Measurements from ENCODE around the gene CACNA1H.
"Not testable (repeated sequence)": the region's sequence is repeated elsewhere in the genome, so short reads cannot be mapped to it uniquely, and the experiment has no call there.

Gene CACNA1H

DNA sequence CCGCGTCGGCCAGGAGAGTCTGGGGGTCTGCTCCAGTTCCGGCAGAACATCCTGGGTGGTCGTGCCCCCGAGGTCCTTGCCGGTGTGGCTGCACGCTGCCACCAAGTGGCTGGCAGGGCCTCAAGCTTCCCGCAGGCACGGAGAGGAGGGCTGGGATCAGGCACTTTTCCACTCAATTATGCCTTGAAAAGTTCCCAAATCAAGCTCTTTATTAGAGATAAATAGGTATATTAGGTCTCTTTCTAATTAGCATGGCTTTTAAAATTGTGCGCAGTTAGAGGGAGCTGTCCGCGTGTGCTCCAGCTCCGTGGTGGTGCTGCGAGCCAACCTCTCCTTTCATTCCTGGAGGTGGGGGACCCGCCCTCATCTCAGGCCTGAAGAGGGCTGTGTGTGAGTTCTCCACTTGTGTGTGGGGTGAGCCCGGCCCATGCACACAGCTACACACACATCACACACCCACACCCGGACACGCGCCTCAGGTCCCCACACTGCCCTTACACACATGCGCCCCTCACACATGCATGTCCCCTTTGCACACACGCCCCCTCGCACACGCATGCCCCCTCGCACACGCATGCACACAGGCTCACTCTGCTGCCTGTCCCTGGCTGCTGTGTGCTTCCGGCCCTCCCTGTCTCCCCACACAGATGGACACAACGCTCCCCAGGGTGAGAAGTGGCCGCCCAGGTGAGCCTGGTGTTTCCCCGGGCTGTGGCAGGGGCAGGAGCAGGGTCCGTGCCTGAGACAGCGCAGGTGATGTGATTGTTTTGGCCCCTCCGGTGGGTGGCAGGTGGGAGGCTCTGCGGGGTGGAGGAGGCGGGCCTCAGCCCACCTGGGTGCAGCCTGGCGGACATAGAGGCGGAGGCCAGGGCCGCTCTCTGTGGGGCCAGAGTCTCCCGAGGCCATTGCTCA is 28.8 kb downstream of the CACNA1H start:
- H3K27me3 ChIP-seq (ENCODE audit: low read depth, low read length), result no peaks in the 10 kb centered on the region
- H3K4me3 ChIP-seq (ENCODE audit: low read depth in 1 of 2, low read length in 2 of 2), result no peak overlapping the region
- H3K36me3 ChIP-seq (ENCODE audit: control insufficient read depth in 1 of 2, insufficient read depth in 2 of 2, low read length in 2 of 2), result no peaks in the 10 kb centered on the region
- H3K9me3 ChIP-seq (ENCODE audit: control insufficient read depth in 1 of 2, low read length in 2 of 2), result no peaks in the 10 kb centered on the region
- no peak overlapping the region for H3K27ac ChIP-seq (ENCODE audit: low read length)
- peaks cover 0 to 45% of the 10 kb centered on the region in 2 donors for H3K4me1 ChIP-seq (ENCODE audit: control insufficient read depth in 1 of 2, insufficient read depth in 2 of 2, low read length in 2 of 2)

DNA sequence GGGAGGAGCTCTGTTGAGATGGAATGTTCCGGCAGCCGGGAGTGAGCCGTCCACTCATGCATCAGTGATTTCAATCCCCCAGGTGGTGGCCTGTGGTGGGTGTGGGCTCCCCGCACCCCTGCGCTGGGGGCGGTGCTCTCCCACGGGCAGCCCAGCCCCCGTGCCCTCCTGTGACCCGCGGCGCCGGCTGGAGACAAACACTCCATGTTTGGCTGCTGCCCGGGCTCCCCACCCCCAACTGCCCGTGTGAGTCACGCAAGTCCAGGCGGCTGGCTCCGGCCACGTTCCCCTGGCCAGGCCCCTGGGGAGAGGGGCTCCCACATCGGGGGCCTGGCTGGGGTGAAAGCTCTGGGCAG is 29.4 kb downstream of the CACNA1H start:
- H3K27me3 ChIP-seq (ENCODE audit: low read depth, low read length), result no peaks in the 10 kb centered on the region
- no peak overlapping the region for H3K27ac ChIP-seq (ENCODE audit: low read length)
- H3K4me3 ChIP-seq (ENCODE audit: low read depth in 1 of 2, low read length in 2 of 2), result peak overlapping the region in 1 of 2 donors; percentile 21
- peaks cover 0 to 43% of the 10 kb centered on the region in 2 donors for H3K4me1 ChIP-seq (ENCODE audit: control insufficient read depth in 1 of 2, insufficient read depth in 2 of 2, low read length in 2 of 2)
- H3K9me3 ChIP-seq (ENCODE audit: control insufficient read depth in 1 of 2, low read length in 2 of 2), result no peaks in the 10 kb centered on the region
- no peaks in the 10 kb centered on the region for H3K36me3 ChIP-seq (ENCODE audit: control insufficient read depth in 1 of 2, insufficient read depth in 2 of 2, low read length in 2 of 2)

DNA sequence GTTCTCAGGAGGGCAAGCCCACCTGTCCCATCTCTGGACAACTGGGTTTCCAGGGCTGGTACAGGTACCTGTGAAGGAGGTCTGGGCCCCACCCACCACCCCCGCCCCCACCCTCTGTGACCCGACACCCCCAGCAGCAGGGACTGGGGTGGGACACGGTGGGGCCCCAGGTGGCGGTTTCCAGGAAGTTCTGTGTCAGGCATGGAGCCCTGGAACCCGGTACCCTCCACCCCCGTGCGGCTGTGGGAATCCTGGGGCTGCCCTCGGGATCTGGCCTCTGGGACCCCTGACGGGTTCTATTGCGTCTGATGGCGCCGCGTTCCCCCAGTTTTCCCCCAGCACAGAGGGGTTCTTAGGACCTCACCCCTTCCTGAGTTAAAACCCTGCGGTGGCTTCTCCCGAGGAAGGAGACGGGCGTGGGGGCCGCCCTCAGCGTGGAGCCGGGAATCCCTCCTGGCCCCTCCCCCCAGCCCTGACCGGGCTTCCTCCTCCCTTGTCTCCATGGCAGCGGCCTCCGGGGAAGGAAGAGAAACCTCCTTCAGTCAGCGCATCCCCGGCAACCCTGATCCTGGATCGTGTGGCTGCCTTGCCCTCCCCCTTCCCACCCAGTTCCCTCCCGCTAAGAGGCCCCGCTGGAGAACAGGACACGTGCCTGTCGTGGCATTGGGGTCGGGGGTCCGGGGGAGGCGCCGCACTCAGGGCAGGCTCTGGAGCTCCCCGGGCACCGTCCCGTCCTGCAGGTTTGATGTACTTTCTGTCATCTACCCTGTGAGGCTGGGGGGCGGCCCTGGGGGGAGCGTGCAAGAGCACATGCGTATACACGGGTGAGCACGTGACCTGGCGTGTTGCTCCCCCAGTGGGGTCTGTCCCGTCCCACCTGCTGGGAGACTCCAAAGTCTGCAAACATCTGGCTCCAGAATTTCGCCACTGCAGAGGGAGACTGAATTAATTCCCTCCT is 30.3 kb downstream of the CACNA1H start:
- Histone ChIP-seq H3K4me1 (ENCODE audit: control insufficient read depth in 1 of 2, insufficient read depth in 2 of 2, low read length in 2 of 2) (peaks cover 0 to 43% of the 10 kb centered on the region in 2 donors), H3K9me3 (ENCODE audit: control insufficient read depth in 1 of 2, low read length in 2 of 2) (no peaks in the 10 kb centered on the region), H3K27ac (ENCODE audit: low read length) (no peak overlapping the region), H3K4me3 (ENCODE audit: low read depth in 1 of 2, low read length in 2 of 2) (no peak overlapping the region), H3K27me3 (ENCODE audit: low read depth, low read length) (no peaks in the 10 kb centered on the region), H3K36me3 (ENCODE audit: control insufficient read depth in 1 of 2, insufficient read depth in 2 of 2, low read length in 2 of 2) (no peaks in the 10 kb centered on the region)

DNA sequence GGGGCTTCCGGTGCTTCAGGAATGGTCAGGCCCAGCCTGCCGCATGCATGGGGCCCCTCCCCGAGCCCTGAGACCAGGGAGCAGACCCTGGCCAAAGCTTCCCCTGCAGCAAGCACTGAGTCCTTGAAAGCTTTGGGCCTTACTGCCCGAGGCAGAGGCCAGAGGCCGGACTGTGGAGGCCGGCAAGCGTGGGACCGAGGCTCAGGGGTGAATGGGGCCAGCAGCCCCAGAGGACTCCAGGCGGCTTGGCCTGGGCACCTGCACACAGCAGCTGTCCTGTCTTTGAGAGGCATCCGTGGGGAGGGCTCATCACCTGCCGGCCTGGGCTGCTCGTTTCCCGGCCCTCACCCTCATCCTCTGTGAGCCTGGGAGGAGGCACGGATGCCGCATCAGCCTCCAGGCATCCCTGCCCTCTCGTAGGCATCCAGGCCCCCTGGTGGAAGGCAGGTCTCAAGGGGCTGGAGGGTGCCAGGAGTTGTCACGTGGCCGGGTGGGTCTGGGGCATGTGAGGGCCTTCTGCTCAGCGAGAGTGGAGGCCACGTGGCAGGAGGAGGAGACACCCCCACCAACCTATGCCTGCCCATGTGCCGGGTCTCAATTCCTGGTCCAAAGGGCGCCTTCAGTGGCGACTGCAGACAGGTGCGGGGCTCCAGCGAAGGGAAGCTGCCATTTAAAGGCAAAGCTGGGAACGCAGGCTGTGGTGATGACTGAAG is 31.4 kb downstream of the CACNA1H start:
- Histone ChIP-seq H3K4me3 (ENCODE audit: low read depth in 1 of 2, low read length in 2 of 2) (no peak overlapping the region), H3K27ac (ENCODE audit: low read length) (no peak overlapping the region), H3K36me3 (ENCODE audit: control insufficient read depth in 1 of 2, insufficient read depth in 2 of 2, low read length in 2 of 2) (no peaks in the 10 kb centered on the region), H3K9me3 (ENCODE audit: control insufficient read depth in 1 of 2, low read length in 2 of 2) (no peaks in the 10 kb centered on the region), H3K4me1 (ENCODE audit: control insufficient read depth in 1 of 2, insufficient read depth in 2 of 2, low read length in 2 of 2) (peaks cover 0 to 43% of the 10 kb centered on the region in 2 donors), H3K27me3 (ENCODE audit: low read depth, low read length) (no peaks in the 10 kb centered on the region)

DNA sequence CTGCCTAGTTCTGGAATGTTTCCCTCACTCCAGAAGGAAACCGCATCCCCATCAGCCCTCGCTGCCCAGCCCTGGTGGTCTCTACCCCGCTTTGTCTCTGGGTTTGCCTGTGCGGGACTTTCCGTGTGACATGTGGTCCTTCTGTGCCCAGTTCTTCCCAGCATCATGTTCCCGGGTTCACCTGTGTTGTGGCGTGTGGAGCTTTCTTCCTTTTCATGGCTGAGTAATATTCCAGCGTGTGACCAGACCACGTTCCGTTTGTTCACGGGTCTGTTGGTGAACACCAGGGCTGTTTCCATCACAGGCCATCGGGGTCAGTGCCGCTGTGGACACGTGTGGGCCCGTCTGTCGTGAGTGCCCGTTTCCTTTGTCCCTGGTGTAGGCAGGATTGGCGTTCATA is 32.1 kb downstream of the CACNA1H start:
- no peaks in the 10 kb centered on the region for H3K9me3 ChIP-seq (ENCODE audit: control insufficient read depth in 1 of 2, low read length in 2 of 2)
- H3K27me3 ChIP-seq (ENCODE audit: low read depth, low read length), result no peaks in the 10 kb centered on the region
- peaks cover 0 to 41% of the 10 kb centered on the region in 2 donors for H3K4me1 ChIP-seq (ENCODE audit: control insufficient read depth in 1 of 2, insufficient read depth in 2 of 2, low read length in 2 of 2)
- H3K36me3 ChIP-seq (ENCODE audit: control insufficient read depth in 1 of 2, insufficient read depth in 2 of 2, low read length in 2 of 2), result no peaks in the 10 kb centered on the region
- no peak overlapping the region for H3K4me3 ChIP-seq (ENCODE audit: low read depth in 1 of 2, low read length in 2 of 2)
- H3K27ac ChIP-seq (ENCODE audit: low read length), result no peak overlapping the region

DNA sequence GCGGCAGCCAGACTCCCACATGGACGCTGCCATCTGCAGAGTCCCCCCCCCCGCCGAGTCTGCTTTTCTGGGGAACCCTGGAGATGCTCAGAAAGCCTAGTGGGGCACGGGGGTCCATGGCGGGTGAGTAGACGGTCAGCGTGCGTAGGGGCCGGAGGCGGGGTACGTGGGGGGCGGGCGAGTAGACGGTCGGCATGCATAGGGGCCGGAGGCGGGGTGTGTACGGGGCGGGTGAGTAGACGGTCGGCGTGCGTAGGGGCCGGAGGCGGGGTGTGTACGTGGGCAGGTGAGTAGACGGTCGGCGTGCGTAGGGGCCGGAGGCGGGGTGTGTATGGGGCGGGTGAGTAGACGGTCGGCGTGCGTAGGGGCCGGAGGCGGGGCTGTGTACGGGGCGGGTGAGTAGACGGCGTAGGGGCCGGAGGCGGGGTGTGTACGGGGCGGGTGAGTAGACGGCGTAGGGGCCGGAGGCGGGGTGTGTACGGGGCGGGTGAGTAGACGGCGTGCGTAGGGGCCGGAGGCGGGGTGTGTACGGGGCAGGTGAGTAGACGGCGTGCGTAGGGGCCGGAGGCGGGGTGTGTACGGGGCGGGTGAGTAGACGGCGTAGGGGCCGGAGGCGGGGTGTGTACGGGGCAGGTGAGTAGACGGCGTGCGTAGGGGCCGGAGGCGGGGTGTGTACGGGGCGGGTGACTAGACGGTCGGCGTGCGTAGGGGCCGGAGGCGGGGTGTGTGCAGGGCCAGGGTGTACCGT is 32.7 kb downstream of the CACNA1H start:
- H3K27me3 ChIP-seq (ENCODE audit: low read depth, low read length); H3K9me3 ChIP-seq (ENCODE audit: control insufficient read depth in 1 of 2, low read length in 2 of 2); H3K4me3 ChIP-seq (ENCODE audit: low read depth in 1 of 2, low read length in 2 of 2); H3K27ac ChIP-seq (ENCODE audit: low read length); H3K36me3 ChIP-seq (ENCODE audit: control insufficient read depth in 1 of 2, insufficient read depth in 2 of 2, low read length in 2 of 2): not testable (repeated sequence)
- H3K4me1 ChIP-seq (ENCODE audit: control insufficient read depth in 1 of 2, insufficient read depth in 2 of 2, low read length in 2 of 2), result peaks cover 0 to 35% of the 10 kb centered on the region in 2 donors

GRCh38 chr16:1188432-1189189 is 35.7 kb downstream of the CACNA1H start:
- no peak overlapping the region for H3K27ac ChIP-seq (ENCODE audit: low read length)
- H3K9me3 ChIP-seq (ENCODE audit: control insufficient read depth in 1 of 2, low read length in 2 of 2), result no peaks in the 10 kb centered on the region
- H3K4me3 ChIP-seq (ENCODE audit: low read depth in 1 of 2, low read length in 2 of 2), result no peak overlapping the region
- H3K36me3 ChIP-seq (ENCODE audit: control insufficient read depth in 1 of 2, insufficient read depth in 2 of 2, low read length in 2 of 2), result no peaks in the 10 kb centered on the region
- peaks cover 0 to 25% of the 10 kb centered on the region in 2 donors for H3K4me1 ChIP-seq (ENCODE audit: control insufficient read depth in 1 of 2, insufficient read depth in 2 of 2, low read length in 2 of 2)
- no peaks in the 10 kb centered on the region for H3K27me3 ChIP-seq (ENCODE audit: low read depth, low read length)

DNA sequence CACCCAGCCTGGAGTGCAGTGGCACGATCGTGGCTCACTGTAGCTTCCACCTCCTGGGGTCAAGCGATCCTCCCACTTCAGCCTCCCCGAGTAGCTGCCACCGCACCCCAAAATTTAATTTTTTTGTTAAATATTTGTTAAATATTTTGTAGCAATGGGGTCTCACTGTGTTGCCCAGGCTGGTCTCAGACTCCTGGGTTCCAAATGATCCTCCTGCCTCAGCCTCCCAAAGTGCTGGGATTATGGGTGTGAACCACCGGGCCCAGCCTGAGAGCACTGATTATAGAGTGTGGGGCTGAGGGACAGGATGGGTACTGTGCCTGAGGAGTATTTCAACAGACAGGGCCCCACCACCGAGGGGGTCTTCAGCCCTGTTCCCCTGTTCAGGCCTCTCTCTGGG is 36.5 kb downstream of the CACNA1H start:
- H3K27me3 ChIP-seq (ENCODE audit: low read depth, low read length), result no peaks in the 10 kb centered on the region
- peaks cover 0 to 26% of the 10 kb centered on the region in 2 donors for H3K4me1 ChIP-seq (ENCODE audit: control insufficient read depth in 1 of 2, insufficient read depth in 2 of 2, low read length in 2 of 2)
- no peak overlapping the region for H3K4me3 ChIP-seq (ENCODE audit: low read depth in 1 of 2, low read length in 2 of 2)
- no peaks in the 10 kb centered on the region for H3K36me3 ChIP-seq (ENCODE audit: control insufficient read depth in 1 of 2, insufficient read depth in 2 of 2, low read length in 2 of 2)
- H3K27ac ChIP-seq (ENCODE audit: low read length), result no peak overlapping the region
- no peaks in the 10 kb centered on the region for H3K9me3 ChIP-seq (ENCODE audit: control insufficient read depth in 1 of 2, low read length in 2 of 2)

- peaks cover 0 to 31% of the 10 kb centered on the region in 2 donors for H3K4me1 ChIP-seq (ENCODE audit: control insufficient read depth in 1 of 2, insufficient read depth in 2 of 2, low read length in 2 of 2)
- not testable (repeated sequence) for H3K27ac ChIP-seq (ENCODE audit: low read length)
Observed at GRCh38 chr16:1190789-1191188, 37.9 kb downstream of the CACNA1H start.

More at GRCh38 chr16:1190789-1191188, 37.9 kb downstream of the CACNA1H start:
- not testable (repeated sequence) for H3K36me3 ChIP-seq (ENCODE audit: control insufficient read depth in 1 of 2, insufficient read depth in 2 of 2, low read length in 2 of 2); H3K27me3 ChIP-seq (ENCODE audit: low read depth, low read length); H3K4me3 ChIP-seq (ENCODE audit: low read depth in 1 of 2, low read length in 2 of 2); H3K9me3 ChIP-seq (ENCODE audit: control insufficient read depth in 1 of 2, low read length in 2 of 2)

Data from muscle layer of duodenum (tissue), 2 donors.